GM21515 (cell line): ENCODE data around the gene APOA1.

Source experiments
- ATAC-seq: cut with Tn5 transposase; IDR thresholded peaks from one replicate; pipeline ENCODE4 v1.9.1; 2021; ENCODE audit not compliant: unreplicated experiment

The APOA1 gene

GRCh38 chr11:116837231-116838091, at the start of gene APOA1:
APOA1 (minus strand) TSS chr11:116837622; CDS start chr11:116837387, 235 bp downstream.
- ATAC-seq = no peak

- ATAC-seq = no peak
Observed at GRCh38 chr11:116885951-116886655, 48.7 kb upstream of the APOA1 start.

- no peak for ATAC-seq
Observed at GRCh38 chr11:116882386-116882785, 45.0 kb upstream of the APOA1 start.

DNA sequence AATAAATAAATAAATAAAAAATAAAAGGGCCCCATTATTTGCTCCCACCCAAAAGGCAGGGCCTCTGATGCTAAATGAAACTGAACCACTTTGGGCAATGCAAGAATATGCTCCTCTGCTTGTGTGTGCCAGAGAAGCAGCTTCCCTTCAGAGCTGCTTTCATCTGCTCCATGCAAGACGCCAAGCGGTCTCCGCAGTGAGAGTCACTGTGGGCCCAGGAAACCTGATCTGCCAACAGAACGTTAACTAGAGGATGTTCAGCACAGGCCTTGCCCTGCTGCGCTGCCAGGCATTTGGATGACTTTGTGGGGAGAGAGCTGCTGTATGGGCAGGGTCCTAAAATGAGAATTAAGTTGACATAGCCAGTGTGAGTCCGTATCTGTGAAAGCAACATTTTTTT, 43.7 kb upstream of the APOA1 start:
- no peak for ATAC-seq

DNA sequence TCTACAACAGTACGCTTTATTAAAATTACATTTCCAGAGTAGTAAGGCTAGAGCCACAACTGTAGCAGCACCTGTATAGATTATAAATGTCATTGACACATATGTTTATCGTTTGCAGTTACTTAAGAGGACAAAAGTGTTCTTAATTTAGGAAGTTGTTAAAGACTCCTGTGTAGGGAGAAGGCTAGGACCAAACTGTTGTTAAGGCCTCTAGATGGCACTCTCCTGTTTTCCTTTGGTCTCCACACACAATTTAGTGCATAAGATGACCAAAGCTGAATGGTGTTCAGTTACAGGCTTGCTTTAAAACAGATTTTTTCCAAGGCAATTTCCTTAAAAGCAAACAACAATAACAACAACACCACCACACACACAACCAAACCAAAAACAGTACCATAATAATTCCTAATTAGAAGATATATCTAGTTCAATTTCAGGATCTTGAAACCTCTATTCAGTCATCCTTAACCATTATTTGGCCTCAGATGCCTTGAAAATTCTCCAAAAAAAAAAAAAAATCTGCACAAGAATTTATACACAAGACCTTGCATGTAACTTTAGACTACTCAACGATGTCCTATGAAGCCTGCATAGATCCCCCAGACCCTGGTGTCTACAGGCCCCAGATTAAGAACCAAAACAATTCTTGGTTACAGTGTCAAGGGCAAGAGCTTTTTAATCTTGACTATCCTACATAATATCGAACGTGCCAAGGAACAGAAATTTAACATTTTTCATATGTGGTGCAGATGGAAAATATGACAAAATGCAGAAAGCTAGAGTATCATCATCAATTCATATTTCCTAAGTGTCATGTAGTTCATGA, 42.6 kb upstream of the APOA1 start:
- ATAC-seq = no peak

DNA sequence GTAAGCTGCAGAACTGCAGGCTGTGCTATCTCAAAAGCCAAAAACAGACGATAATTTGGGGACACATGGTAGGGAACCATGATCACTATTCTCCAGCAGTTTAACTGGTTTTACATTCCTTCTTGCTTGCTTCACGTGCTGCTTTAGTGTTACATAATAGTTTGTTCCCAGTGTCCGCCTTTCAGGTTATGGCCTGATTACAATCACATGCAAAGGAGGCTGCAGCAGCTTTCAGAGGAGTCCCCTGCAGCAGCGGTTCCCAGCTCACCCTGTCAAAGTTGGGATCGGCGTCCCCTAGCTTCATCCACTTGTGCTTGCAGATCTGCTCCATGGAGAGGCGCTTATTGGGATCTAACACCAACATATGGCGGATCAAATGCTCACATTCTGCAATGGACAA, 39.2 kb upstream of the APOA1 start:
- ATAC-seq = no peak

DNA sequence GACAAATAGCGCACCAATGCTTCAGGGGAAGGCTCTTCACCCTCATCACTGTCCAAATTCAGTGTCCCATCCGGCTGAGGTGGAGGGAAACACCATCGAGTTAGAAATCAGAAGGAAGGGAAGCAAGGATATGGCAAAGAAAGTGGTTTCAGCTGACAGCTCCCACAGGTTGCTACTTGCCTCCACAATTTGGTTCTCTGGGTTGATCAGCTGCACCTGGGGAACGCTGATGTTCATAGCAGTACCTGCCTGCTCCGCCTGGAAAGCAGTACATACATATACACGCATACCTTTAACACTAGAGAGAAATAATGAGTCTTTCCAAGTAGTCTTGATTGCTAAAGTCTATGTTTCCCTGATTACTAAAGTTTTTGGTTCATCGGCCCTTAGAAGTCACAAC, 37.8 kb upstream of the APOA1 start:
- ATAC-seq = no peak

DNA sequence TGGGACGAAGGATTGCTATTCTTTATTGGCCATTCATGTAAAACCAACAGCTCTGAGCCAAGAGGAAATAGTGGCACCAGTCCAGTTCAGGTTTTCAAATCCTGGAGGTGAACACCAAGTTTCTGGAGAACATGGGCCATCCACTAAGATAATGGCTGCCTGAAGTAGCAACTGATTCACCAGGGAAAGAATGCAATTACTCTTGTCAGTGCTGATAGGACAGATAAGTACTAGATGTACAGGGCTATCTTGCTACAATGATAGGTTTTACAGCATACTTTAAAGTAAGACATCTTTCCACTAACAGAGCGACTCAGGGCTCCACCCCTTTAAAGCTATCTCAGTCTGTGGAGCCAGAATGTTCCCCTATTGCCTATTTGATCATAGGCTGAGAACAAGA, 36.8 kb upstream of the APOA1 start:
- ATAC-seq = no peak

DNA sequence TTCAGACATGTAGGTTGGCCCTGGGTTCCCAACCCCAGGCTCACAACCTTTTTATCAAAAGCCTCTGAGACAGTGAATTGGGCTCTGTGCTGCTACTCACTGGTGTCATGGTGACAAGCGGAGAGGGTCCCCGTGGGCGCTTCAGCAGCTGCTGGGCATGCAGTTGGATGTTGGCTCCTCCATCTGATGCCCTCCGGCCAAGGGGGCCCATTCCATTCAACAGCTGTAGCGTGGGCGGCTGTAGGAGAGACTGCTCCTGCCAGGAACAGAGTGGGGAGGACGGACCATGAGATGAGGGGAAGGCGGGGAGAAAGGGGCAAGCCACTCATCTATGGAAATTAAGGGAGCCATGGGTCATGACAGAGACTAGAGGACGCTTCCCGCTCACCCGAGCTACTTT, 36.0 kb upstream of the APOA1 start:
- ATAC-seq = no peak

- ATAC-seq = no peak
Observed at GRCh38 chr11:116871248-116871647, 33.8 kb upstream of the APOA1 start.

DNA sequence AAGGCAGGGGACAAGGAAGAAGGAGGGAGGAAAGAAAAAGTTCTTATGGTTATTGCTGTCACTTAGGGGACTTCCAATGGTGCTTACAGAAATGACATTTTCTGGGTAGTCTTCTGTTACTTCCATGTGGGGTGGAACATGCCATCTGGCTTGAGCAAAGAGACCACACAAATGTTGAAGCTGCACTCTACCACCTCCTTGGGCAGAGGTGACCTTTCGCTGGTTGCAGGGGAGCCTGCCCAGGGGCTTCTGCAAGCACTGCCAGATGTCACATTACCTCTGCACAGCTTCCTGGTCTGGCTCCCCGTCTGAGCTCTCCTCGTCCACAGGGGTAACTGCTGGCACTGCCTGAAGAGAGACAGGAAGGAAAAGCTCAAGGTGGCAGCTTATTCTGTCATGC, 32.6 kb upstream of the APOA1 start:
- ATAC-seq = no peak

DNA sequence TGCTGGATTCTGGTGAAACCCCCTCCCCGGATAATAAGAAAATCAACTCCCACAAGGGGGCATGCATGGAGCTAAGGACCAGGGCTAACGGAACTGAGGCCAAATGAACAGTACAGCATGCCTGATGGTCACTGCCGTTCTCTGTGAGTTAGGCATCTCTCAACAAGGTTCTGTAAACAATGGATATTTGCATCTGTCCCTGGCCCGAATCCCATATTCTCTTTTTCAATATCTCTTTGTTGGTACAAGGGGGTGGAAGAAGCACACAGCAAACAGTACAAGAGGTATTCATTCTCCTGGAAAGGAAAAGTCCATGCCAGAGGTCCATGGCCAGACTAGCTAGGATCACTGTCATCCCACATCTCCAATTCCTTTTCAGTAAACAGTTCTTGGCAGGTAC, 32.2 kb upstream of the APOA1 start:
- no peak for ATAC-seq

DNA sequence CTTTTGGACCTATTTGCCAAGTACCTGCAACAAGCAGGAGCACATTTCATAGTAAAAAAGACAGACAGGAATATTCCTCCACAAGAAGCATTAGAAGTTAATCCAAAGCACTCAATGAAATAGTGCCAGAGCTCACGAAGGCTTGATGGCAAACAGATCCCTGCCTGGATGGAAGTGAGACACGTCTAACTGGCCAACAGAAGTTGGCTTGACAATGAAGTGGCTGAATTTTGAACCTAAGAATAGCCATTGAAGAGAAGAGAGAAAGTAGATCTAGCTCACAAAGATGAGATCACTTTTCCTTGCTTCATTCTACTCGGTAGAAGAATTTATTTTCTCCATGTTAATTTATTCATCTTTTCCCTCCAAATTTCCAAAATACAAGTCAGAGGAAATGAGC, 30.6 kb upstream of the APOA1 start:
- ATAC-seq = no peak

DNA sequence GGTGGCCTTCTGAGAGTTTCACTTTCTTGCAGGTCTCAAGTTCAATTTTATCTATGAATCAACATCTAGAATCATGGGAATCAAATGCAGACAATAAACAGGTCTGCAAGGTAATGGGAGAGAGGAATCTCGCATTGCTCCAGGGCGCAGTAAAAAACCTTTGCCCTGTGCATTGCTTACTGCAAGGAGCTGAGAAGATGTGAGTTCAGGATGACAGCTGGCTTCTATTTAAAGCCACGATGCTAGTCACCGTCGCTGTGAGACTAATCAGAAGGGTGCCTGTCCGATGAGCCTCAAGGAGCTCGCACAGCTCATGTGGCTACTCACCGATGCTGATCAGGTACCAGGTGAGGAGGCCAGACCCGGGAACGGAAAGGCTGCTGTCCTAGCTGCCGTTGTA, 30.2 kb upstream of the APOA1 start:
- ATAC-seq = no peak

- ATAC-seq = no peak
Observed at GRCh38 chr11:116866804-116867455, 29.5 kb upstream of the APOA1 start.

DNA sequence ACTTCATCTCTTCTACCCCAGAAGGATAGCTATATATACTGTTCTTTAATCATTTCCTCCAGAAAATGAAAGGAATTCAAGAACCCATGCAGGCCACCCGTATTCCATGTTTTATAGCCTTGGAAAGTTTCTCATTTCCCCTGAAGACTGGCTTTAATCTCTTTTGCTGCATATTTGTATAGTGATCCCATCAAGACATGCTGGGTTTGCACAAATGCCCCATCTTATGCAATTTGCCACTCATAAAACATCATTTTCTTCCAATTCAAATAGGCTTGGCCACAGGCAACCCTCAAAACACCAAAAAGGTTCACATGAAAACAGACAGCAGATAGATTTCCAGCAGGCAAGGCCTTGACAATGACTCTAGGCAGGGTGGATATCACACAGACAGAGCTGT, 28.3 kb upstream of the APOA1 start:
- no peak for ATAC-seq

GRCh38 chr11:116864531-116864930, 27.1 kb upstream of the APOA1 start:
- no peak for ATAC-seq

DNA sequence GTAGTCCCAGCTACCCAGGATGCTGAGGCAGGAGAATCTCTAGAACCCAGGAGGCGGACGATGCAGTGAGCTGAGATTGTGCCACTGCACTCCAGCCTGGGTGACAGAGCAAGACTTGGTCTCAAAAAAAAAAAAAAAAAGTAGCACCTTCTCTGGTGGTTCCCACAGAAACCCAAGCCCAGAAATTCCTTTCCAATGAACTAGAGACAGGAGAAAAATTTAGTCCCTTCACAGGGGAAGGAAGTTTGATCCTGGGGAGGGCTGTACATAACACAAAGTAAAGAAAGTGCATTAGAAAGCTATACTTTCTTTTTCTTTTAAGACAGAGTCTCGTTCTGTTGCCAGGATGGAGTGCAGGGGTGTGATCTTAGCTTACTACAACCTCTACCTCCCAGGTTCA, 25.5 kb upstream of the APOA1 start:
- ATAC-seq = no peak

- no peak for ATAC-seq
Observed at GRCh38 chr11:116862185-116862584, 24.8 kb upstream of the APOA1 start.

DNA sequence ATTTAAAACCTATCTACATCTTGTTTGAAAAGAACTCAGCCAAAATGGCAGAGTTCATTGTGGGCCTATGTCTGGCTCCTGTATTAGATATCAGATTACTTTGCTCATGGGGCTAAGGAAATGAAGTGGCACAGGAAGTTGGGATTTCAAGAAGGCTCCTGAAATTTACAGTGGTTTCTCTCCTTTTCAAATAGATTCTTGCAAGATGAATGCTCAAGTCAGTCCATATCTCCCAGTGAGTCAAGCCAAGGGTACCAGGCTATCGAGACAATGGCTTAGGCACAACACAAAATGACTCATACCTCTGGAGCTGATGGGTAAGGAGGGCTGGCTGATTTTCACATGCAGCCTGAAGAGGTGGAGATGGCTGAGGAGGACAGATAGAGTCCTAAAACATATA, 24.1 kb upstream of the APOA1 start:
- ATAC-seq = no peak

- no peak for ATAC-seq
Observed at GRCh38 chr11:116860303-116860702, 22.9 kb upstream of the APOA1 start.
